ENCODE measurements around the gene SLC37A4.

DNA sequence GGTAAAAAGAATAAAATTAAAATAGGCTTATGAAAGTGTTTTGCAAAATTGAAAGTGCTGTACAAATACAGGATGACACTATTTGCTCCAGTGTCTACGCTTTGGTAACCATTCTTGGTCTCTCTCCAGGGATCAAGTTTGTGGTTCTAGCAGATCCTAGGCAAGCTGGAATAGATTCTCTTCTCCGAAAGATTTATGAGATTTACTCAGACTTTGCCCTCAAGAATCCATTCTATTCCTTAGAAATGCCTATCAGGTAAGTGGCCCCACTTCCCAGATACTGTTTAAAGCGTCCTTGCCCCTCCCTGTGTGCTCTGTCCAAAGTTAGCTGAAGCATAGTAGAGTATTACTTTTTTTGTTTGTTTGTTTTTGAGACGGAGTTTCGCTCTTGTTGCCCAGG lies 9.0 kb downstream of the SLC37A4 start:
- TF ChIP-seq, protein P1, sequence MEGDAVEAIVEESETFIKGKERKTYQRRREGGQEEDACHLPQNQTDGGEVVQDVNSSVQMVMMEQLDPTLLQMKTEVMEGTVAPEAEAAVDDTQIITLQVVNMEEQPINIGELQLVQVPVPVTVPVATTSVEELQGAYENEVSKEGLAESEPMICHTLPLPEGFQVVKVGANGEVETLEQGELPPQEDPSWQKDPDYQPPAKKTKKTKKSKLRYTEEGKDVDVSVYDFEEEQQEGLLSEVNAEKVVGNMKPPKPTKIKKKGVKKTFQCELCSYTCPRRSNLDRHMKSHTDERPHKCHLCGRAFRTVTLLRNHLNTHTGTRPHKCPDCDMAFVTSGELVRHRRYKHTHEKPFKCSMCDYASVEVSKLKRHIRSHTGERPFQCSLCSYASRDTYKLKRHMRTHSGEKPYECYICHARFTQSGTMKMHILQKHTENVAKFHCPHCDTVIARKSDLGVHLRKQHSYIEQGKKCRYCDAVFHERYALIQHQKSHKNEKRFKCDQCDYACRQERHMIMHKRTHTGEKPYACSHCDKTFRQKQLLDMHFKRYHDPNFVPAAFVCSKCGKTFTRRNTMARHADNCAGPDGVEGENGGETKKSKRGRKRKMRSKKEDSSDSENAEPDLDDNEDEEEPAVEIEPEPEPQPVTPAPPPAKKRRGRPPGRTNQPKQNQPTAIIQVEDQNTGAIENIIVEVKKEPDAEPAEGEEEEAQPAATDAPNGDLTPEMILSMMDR (IDR thresholded peaks at IDR 0.05): no peak
- TF ChIP-seq POLR2A (IDR thresholded peaks at IDR 0.05): no peak

All from thyroid gland (tissue), 4 donors.